HepG2 (cell line): Measurements from ENCODE around the gene STRADA. TPM values are rescaled to one million over a fixed set of nuclear protein-coding genes. Genes with fewer than 3 reads are reported as not detected.

Source experiments
- ARNT ChIP-seq: fragments of 450-650 bp; IDR thresholded peaks from 2 replicates; pipeline ENCODE4 v1.6.1; 2017
- CEBPG ChIP-seq: IDR thresholded peaks from 2 replicates; pipeline ENCODE4 v1.6.1; 2016
- CENPX ChIP-seq: sonication (generic); formaldehyde crosslinking; IDR thresholded peaks from 2 replicates; pipeline ENCODE4 v1.9.0; 2021; ENCODE audit warnings: mild to moderate bottlenecking, missing genetic modification reagents, moderate library complexity
- EED ChIP-seq: sonication (generic); formaldehyde crosslinking; IDR thresholded peaks from 2 replicates; pipeline ENCODE4 v1.5.0; 2020; ENCODE audit warnings: mild to moderate bottlenecking, missing genetic modification reagents
- EP300 ChIP-seq, 3 experiments: sonication (generic) in 1 of 3; formaldehyde crosslinking in 1 of 3; IDR thresholded peaks; 2 replicates each; pipeline versions ENCODE4 v1.5.1 to v1.6.1; 2011 to 2020; ENCODE audit warnings: low read depth in 2 of 3, low read length in 2 of 3, borderline replicate concordance in 1 of 3, improper control_type of control experiment in 1 of 3, mild to moderate bottlenecking in 1 of 3, missing genetic modification reagents in 1 of 3, moderate library complexity in 1 of 3
- FOXC1 ChIP-seq: sonication (generic); formaldehyde crosslinking; IDR thresholded peaks from 2 replicates; pipeline ENCODE4 v1.8.0; 2022; ENCODE audit warnings: mild to moderate bottlenecking, missing genetic modification reagents, borderline replicate concordance
- JARID2 ChIP-seq: sonication (generic); formaldehyde crosslinking; IDR thresholded peaks from 2 replicates; pipeline ENCODE4 v1.8.1; 2023; ENCODE audit warnings: missing genetic modification reagents, inconsistent platforms; ENCODE audit not compliant: insufficient replicate concordance
- NFE2L2 ChIP-seq: fragments of 150-350 bp; IDR thresholded peaks from 2 replicates; pipeline ENCODE4 v1.6.1; 2014; ENCODE audit warnings: low read length
- RBM22 ChIP-seq: fragments of 200-400 bp; formaldehyde crosslinking; optimal IDR thresholded peaks from 2 replicates; pipeline ENCODE3; 2017; ENCODE audit warnings: mild to moderate bottlenecking, low read length, moderate library complexity
- REL ChIP-seq: sonication (generic); formaldehyde crosslinking; conservative IDR thresholded peaks from 2 replicates; pipeline ENCODE4 v1.8.0; 2022; ENCODE audit warnings: mild to moderate bottlenecking, missing genetic modification reagents, moderate library complexity
- RXRB ChIP-seq: IDR thresholded peaks from 2 replicates; pipeline ENCODE4 v1.6.1; 2016; ENCODE audit warnings: borderline replicate concordance, missing genetic modification reagents, missing compliant biosample characterization
- SKI ChIP-seq: fragments of 450-650 bp; IDR thresholded peaks from one replicate; pipeline ENCODE4 v1.6.1; 2018; ENCODE audit warnings: mild to moderate bottlenecking; ENCODE audit not compliant: partially characterized antibody
- SP1 ChIP-seq, 2 experiments: fragments of 450-650 bp in 1 of 2; sonication (generic) in 1 of 2; formaldehyde crosslinking in 1 of 2; IDR thresholded peaks; 2 replicates each; pipeline versions ENCODE4 v1.4.0 to v1.6.1; 2016 to 2020; ENCODE audit warnings: missing genetic modification reagents in 1 of 2
- SRSF9 ChIP-seq: fragments of 200-400 bp; formaldehyde crosslinking; IDR thresholded peaks from 2 replicates; pipeline ENCODE4 v1.6.1; 2018; ENCODE audit warnings: borderline replicate concordance, mild to moderate bottlenecking, low read depth, low read length; ENCODE audit not compliant: insufficient read depth, poor library complexity, severe bottlenecking
- YY1 ChIP-seq: IDR thresholded peaks from 2 replicates; pipeline ENCODE4 v1.6.1; 2011; ENCODE audit warnings: low read length, low read depth, moderate library complexity, mild to moderate bottlenecking; ENCODE audit not compliant: insufficient read depth, insufficient replicate concordance
- ZFYVE20 ChIP-seq: sonication (generic); formaldehyde crosslinking; IDR thresholded peaks from 2 replicates; pipeline ENCODE4 v1.8.0; 2023; ENCODE audit warnings: low read depth, mild to moderate bottlenecking, moderate library complexity, missing genetic modification reagents, borderline replicate concordance
- ZKSCAN8 ChIP-seq: IDR thresholded peaks from 2 replicates; pipeline ENCODE4 v1.6.1; 2016; ENCODE audit warnings: borderline replicate concordance, missing genetic modification reagents, missing compliant biosample characterization
- ZNF546 ChIP-seq: sonication (generic); formaldehyde crosslinking; conservative IDR thresholded peaks from 2 replicates; pipeline ENCODE4 v1.8.1; 2023; ENCODE audit warnings: mild to moderate bottlenecking, missing genetic modification reagents
- ZNF556 ChIP-seq: sonication (generic); formaldehyde crosslinking; IDR thresholded peaks from 2 replicates; pipeline ENCODE4 v1.4.0; 2020; ENCODE audit warnings: mild to moderate bottlenecking, missing genetic modification reagents, borderline replicate concordance
- ZNF7 ChIP-seq: IDR thresholded peaks from 2 replicates; pipeline ENCODE4 v1.6.1; 2016; ENCODE audit warnings: missing biosample characterization, missing genetic modification reagents
- ZSCAN21 ChIP-seq: sonication (generic); formaldehyde crosslinking; IDR thresholded peaks from 2 replicates; pipeline ENCODE4 v1.8.0; 2022; ENCODE audit warnings: mild to moderate bottlenecking, missing genetic modification reagents, moderate library complexity, borderline replicate concordance
- ZSCAN31 ChIP-seq: sonication (generic); formaldehyde crosslinking; IDR thresholded peaks from 2 replicates; pipeline ENCODE4 v1.5.0; 2020; ENCODE audit warnings: low read depth, mild to moderate bottlenecking, missing genetic modification reagents
- polyA plus RNA-seq, 8 experiments: library from polyadenylated mRNA; depleted of rRNA in 3 of 8; stranded (reverse) in 7 of 8; unstranded in 1 of 8; fragments of >200 nt; fragmentation: Illumina TruSeq in 4 of 8; extraction: Trizol in 4 of 8; gene quantifications; 2 replicates each; pipeline versions ENCODE4 v1.2.1 to v1.2.3, GENCODE V29; 2011 to 2016; ENCODE audit warnings: low read depth in 4 of 8, missing spikeins in 1 of 8, mixed read lengths in 1 of 8; ENCODE audit not compliant: insufficient read depth in 1 of 8
- total RNA-seq, 5 experiments: library from RNA; depleted of rRNA; stranded (reverse); fragments of >200 nt; fragmentation: Illumina TruSeq; extraction: Trizol; gene quantifications; 2 replicates each; pipeline ENCODE4 v1.2.3, GENCODE V29; 2016; ENCODE audit warnings: low read depth in 1 of 5
- TF ChIP-seq, protein P1 (sequence below): sonication (generic); formaldehyde crosslinking; IDR thresholded peaks from 2 replicates; pipeline ENCODE4 v1.4.0; 2020; ENCODE audit warnings: mild to moderate bottlenecking, missing genetic modification reagents
- TF ChIP-seq, protein P2 (sequence below): sonication (generic); formaldehyde crosslinking; IDR thresholded peaks from 2 replicates; pipeline ENCODE4 v1.4.0; 2020; ENCODE audit warnings: mild to moderate bottlenecking, missing genetic modification reagents

Gene STRADA
- total and polyA plus RNA-seq, 2 of the 13 experiments (the other 11 are each of a cell fraction or from before 2014, with no cell fraction given): 17.6 to 17.9 TPM

DNA sequence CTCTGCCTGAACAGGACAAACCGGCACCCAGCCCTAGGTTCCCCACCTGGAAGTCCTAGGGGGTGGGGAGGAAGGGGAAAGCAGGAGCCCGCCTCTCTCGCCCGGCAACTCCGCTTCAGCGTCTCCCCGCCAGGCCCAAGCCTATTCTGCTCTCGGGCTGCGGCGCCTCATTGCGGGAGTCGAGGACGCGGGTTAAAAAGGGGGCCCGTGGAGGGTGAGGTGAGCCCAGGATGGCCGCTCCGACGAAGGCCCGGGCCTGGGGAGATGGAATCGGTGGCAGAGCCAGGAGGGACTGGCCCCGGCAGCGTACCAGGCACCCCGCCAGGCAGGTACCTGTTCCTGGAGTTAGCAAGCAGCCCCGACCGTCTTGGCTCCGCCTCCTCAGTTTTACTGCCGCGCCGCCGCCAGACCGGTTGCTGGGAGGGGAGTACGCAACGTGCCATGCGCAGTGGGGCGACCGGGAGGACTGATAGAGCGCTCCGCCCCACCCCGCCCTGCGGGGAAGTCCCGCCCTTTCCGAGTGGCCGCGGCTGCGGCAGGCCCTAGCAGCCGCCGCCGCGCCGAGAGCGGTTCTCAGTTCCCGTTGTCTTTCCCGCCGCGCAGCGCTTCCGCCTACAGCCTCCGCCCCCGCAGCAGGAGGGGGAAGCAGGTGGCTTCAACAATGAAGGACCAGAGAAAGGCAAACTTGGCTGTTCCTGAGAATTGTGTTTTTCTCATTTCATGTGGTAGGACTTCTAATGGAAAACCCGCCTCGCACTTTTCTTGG, at the start of gene STRADA (continued):
- TF ChIP-seq ZKSCAN8 (CRISPR knock-in tag) (no peak; the same call in 1 of the 2 replicates), EP300 (IDR thresholded peaks at IDR 0.05; ENCODE audit: low read depth in 2 of 2, low read length in 2 of 2) (no peak), EP300 (CRISPR knock-in tag; IDR thresholded peaks at IDR 0.05; ENCODE audit: borderline replicate concordance) (0 out of 2 replicates have a peak, but pooled peaks have one; percentile 4), ZSCAN31 (CRISPR knock-in tag) (peak; percentile 81), EED (CRISPR knock-in tag) (peak; percentile 71; the same call in 1 of the 2 replicates), ZNF556 (CRISPR knock-in tag) (peak; percentile 23; the same call in 1 of the 2 replicates), CEBPG (CRISPR knock-in tag) (peak; percentile 54; the same call in 1 of the 2 replicates), SP1 (IDR thresholded peaks at IDR 0.05) (no peak), SP1 (CRISPR knock-in tag; IDR thresholded peaks at IDR 0.05) (peak; percentile 85), ZNF7 (CRISPR knock-in tag) (no peak), SRSF9 (no peak), RXRB (CRISPR knock-in tag) (peak; percentile 34; the same call in 1 of the 2 replicates), RBM22 (no peak), ZFYVE20 (CRISPR knock-in tag) (peak; percentile 55; the same call in 1 of the 2 replicates), REL (CRISPR knock-in tag) (peak; percentile 67; the same call in 1 of the 2 replicates), CENPX (no peak), FOXC1 (CRISPR knock-in tag) (no peak; the same call in 1 of the 2 replicates), ZSCAN21 (CRISPR knock-in tag) (peak; percentile 86), NFE2L2 (no peak), YY1 (peak; percentile 81), SKI (no peak), JARID2 (CRISPR knock-in tag) (peak; percentile 25), ARNT (no peak), ZNF546 (CRISPR knock-in tag) (peak; percentile 78; the same call in 1 of the 2 replicates)
- TF ChIP-seq, protein P1, sequence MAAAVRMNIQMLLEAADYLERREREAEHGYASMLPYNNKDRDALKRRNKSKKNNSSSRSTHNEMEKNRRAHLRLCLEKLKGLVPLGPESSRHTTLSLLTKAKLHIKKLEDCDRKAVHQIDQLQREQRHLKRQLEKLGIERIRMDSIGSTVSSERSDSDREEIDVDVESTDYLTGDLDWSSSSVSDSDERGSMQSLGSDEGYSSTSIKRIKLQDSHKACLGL: peak; percentile 84
- TF ChIP-seq, protein P2, sequence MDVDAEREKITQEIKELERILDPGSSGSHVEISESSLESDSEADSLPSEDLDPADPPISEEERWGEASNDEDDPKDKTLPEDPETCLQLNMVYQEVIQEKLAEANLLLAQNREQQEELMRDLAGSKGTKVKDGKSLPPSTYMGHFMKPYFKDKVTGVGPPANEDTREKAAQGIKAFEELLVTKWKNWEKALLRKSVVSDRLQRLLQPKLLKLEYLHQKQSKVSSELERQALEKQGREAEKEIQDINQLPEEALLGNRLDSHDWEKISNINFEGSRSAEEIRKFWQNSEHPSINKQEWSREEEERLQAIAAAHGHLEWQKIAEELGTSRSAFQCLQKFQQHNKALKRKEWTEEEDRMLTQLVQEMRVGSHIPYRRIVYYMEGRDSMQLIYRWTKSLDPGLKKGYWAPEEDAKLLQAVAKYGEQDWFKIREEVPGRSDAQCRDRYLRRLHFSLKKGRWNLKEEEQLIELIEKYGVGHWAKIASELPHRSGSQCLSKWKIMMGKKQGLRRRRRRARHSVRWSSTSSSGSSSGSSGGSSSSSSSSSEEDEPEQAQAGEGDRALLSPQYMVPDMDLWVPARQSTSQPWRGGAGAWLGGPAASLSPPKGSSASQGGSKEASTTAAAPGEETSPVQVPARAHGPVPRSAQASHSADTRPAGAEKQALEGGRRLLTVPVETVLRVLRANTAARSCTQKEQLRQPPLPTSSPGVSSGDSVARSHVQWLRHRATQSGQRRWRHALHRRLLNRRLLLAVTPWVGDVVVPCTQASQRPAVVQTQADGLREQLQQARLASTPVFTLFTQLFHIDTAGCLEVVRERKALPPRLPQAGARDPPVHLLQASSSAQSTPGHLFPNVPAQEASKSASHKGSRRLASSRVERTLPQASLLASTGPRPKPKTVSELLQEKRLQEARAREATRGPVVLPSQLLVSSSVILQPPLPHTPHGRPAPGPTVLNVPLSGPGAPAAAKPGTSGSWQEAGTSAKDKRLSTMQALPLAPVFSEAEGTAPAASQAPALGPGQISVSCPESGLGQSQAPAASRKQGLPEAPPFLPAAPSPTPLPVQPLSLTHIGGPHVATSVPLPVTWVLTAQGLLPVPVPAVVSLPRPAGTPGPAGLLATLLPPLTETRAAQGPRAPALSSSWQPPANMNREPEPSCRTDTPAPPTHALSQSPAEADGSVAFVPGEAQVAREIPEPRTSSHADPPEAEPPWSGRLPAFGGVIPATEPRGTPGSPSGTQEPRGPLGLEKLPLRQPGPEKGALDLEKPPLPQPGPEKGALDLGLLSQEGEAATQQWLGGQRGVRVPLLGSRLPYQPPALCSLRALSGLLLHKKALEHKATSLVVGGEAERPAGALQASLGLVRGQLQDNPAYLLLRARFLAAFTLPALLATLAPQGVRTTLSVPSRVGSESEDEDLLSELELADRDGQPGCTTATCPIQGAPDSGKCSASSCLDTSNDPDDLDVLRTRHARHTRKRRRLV (CRISPR knock-in tag): peak; percentile 95
